HepG2 (cell line): ENCODE data around the gene DPM2. TPM values are rescaled to one million over a fixed set of nuclear protein-coding genes. Genes with fewer than 3 reads are reported as not detected.

Experiments used
- CAMTA2 ChIP-seq: sonication (generic); formaldehyde crosslinking; IDR thresholded peaks from 2 replicates; pipeline ENCODE4 v1.4.0; 2020; ENCODE audit warnings: mild to moderate bottlenecking, missing genetic modification reagents, borderline replicate concordance
- DZIP1 ChIP-seq: sonication (generic); formaldehyde crosslinking; IDR thresholded peaks from 2 replicates; pipeline ENCODE4 v1.5.0; 2020; ENCODE audit warnings: mild to moderate bottlenecking, missing genetic modification reagents
- HNF4G ChIP-seq, 2 experiments: sonication (generic) in 1 of 2; formaldehyde crosslinking in 1 of 2; IDR thresholded peaks; 2 replicates each; pipeline versions ENCODE4 v1.4.0 to v1.6.1; 2011 to 2020; ENCODE audit warnings: borderline replicate concordance in 2 of 2, low read depth in 2 of 2, mild to moderate bottlenecking in 2 of 2, low read length in 1 of 2, missing genetic modification reagents in 1 of 2, moderate library complexity in 1 of 2
- JUN ChIP-seq: sonication (generic); formaldehyde crosslinking; IDR thresholded peaks from 2 replicates; pipeline ENCODE4 v1.4.0; 2020; ENCODE audit warnings: mild to moderate bottlenecking, missing genetic modification reagents
- NFATC3 ChIP-seq: sonication (generic); formaldehyde crosslinking; IDR thresholded peaks from 2 replicates; pipeline ENCODE4 v1.5.1; 2020; ENCODE audit warnings: mild to moderate bottlenecking, missing genetic modification reagents
- NFE2L1 ChIP-seq: sonication (generic); formaldehyde crosslinking; IDR thresholded peaks from 2 replicates; pipeline ENCODE4 v1.4.0; 2020; ENCODE audit warnings: missing genetic modification reagents, mild to moderate bottlenecking, borderline replicate concordance
- PAF1 ChIP-seq: IDR thresholded peaks from 2 replicates; pipeline ENCODE4 v1.6.1; 2016; ENCODE audit warnings: missing genetic modification reagents, missing compliant biosample characterization
- PBX2 ChIP-seq: IDR thresholded peaks from 2 replicates; pipeline ENCODE4 v1.6.1; 2016; ENCODE audit warnings: control low read depth
- SALL1 ChIP-seq: sonication (generic); formaldehyde crosslinking; IDR thresholded peaks from 2 replicates; pipeline ENCODE4 v1.8.0; 2022; ENCODE audit warnings: mild to moderate bottlenecking, missing genetic modification reagents
- SIX1 ChIP-seq: sonication (generic); formaldehyde crosslinking; IDR thresholded peaks from 2 replicates; pipeline ENCODE4 v1.4.0; 2020; ENCODE audit warnings: missing genetic modification reagents, borderline replicate concordance
- SMAD9 ChIP-seq: sonication (generic); formaldehyde crosslinking; IDR thresholded peaks from 2 replicates; pipeline ENCODE4 v1.5.1; 2020; ENCODE audit warnings: mild to moderate bottlenecking, missing genetic modification reagents
- SP1 ChIP-seq, 2 experiments: fragments of 450-650 bp in 1 of 2; sonication (generic) in 1 of 2; formaldehyde crosslinking in 1 of 2; IDR thresholded peaks; 2 replicates each; pipeline versions ENCODE4 v1.4.0 to v1.6.1; 2016 to 2020; ENCODE audit warnings: missing genetic modification reagents in 1 of 2
- STAG1 ChIP-seq: sonication (generic); formaldehyde crosslinking; IDR thresholded peaks from 2 replicates; pipeline ENCODE4 v1.4.0; 2020; ENCODE audit warnings: missing genetic modification reagents
- ZNF10 ChIP-seq: sonication (generic); formaldehyde crosslinking; IDR thresholded peaks from 2 replicates; pipeline ENCODE4 v1.4.0; 2020; ENCODE audit warnings: mild to moderate bottlenecking, low read depth, missing genetic modification reagents, borderline replicate concordance
- ZNF232 ChIP-seq: sonication (generic); formaldehyde crosslinking; IDR thresholded peaks from 2 replicates; pipeline ENCODE4 v1.4.0; 2020; ENCODE audit warnings: missing genetic modification reagents, borderline replicate concordance
- ZNF317 ChIP-seq: sonication (generic); formaldehyde crosslinking; IDR thresholded peaks from 2 replicates; pipeline ENCODE4 v1.5.0; 2020; ENCODE audit warnings: mild to moderate bottlenecking, missing genetic modification reagents
- ZNF382 ChIP-seq: sonication (generic); formaldehyde crosslinking; IDR thresholded peaks from 2 replicates; pipeline ENCODE4 v1.5.0; 2020; ENCODE audit warnings: missing genetic modification reagents, mild to moderate bottlenecking, borderline replicate concordance
- ZNF780A ChIP-seq: sonication (generic); formaldehyde crosslinking; IDR thresholded peaks from 2 replicates; pipeline ENCODE4 v1.8.0; 2022; ENCODE audit warnings: mild to moderate bottlenecking, missing genetic modification reagents, moderate library complexity
- ZSCAN31 ChIP-seq: sonication (generic); formaldehyde crosslinking; IDR thresholded peaks from 2 replicates; pipeline ENCODE4 v1.5.0; 2020; ENCODE audit warnings: low read depth, mild to moderate bottlenecking, missing genetic modification reagents
- polyA plus RNA-seq, 8 experiments: library from polyadenylated mRNA; depleted of rRNA in 3 of 8; stranded (reverse) in 7 of 8; unstranded in 1 of 8; fragments of >200 nt; fragmentation: Illumina TruSeq in 4 of 8; extraction: Trizol in 4 of 8; gene quantifications; 2 replicates each; pipeline versions ENCODE4 v1.2.1 to v1.2.3, GENCODE V29; 2011 to 2016; ENCODE audit warnings: low read depth in 4 of 8, missing spikeins in 1 of 8, mixed read lengths in 1 of 8; ENCODE audit not compliant: insufficient read depth in 1 of 8
- total RNA-seq, 5 experiments: library from RNA; depleted of rRNA; stranded (reverse); fragments of >200 nt; fragmentation: Illumina TruSeq; extraction: Trizol; gene quantifications; 2 replicates each; pipeline ENCODE4 v1.2.3, GENCODE V29; 2016; ENCODE audit warnings: low read depth in 1 of 5

The DPM2 gene
- total and polyA plus RNA-seq, 2 of the 13 experiments (the other 11 are each of a cell fraction or from before 2014, with no cell fraction given) = 24.8 to 35.3 TPM

DNA sequence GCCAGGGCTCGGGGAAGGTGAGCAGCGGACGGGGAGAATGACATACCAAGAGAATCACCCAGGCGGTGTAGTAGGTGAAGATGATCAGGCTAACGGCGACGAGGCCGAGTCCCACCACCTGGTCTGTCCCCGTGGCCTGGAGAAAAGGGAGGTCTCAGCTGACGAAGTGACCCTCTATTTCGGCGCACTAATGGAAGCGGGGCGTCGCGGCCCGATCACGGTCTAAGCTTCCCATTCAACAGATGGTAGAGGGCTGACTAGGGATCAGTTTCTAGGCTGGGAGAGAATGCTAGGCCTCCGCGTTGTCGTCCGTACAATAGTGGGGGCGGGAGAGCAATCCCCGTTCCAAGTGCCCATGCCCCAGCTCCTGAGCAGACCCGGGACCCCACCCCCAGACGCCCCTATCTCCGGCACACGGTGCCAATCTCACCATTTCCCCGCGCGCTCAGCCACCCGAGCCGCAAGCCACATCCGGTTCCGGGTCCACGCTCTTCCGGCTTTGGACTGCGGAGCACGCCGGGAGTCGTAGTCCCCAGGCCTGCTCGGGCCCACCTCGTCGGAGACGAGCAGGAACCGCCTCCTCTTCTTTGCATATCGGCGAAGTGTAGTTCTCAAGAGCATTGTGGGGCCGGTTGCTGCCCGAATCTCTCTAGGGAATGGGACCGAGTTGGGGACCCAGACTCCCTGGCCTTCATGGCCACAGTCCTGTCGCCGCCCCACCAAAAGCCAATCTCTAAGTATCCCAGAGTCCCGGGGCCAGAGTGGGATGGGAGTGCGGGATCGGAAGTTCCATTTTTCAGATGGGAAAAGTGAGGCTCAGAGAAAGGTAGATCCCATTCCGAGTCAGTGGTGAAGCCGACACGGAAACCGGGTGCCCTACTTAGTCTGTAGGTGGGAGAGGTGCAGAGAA is at the start of gene DPM2 (continued):
- TF ChIP-seq ZNF382 (CRISPR knock-in tag) = no peak
- TF ChIP-seq ZNF780A (CRISPR knock-in tag) = no peak
- peak; percentile 60 for TF ChIP-seq ZSCAN31 (CRISPR knock-in tag)
- no peak for TF ChIP-seq PBX2 (CRISPR knock-in tag)
- TF ChIP-seq JUN = no peak
- TF ChIP-seq CAMTA2 (CRISPR knock-in tag) = no peak; the same call in 1 of the 2 replicates
- 0 out of 2 replicates have a peak, but pooled peaks have one; percentile 19 for TF ChIP-seq ZNF232 (CRISPR knock-in tag)
- no peak for TF ChIP-seq SIX1
- TF ChIP-seq PAF1 (CRISPR knock-in tag) = peak; percentile 23; the same call in 1 of the 2 replicates
- TF ChIP-seq ZNF317 = no peak
- TF ChIP-seq STAG1 = no peak
- TF ChIP-seq NFE2L1 = no peak
- TF ChIP-seq SALL1 (CRISPR knock-in tag) = peak; percentile 52; the same call in 1 of the 2 replicates
- TF ChIP-seq SP1 (IDR thresholded peaks at IDR 0.05) = no peak
- TF ChIP-seq SP1 (CRISPR knock-in tag; IDR thresholded peaks at IDR 0.05) = peak; percentile 40; the same call in 1 of the 2 replicates
- TF ChIP-seq ZNF10 (CRISPR knock-in tag) = no peak
- TF ChIP-seq DZIP1 = no peak
- TF ChIP-seq NFATC3 (CRISPR knock-in tag) = peak; percentile 29; the same call in 1 of the 2 replicates
- no peak for TF ChIP-seq HNF4G (IDR thresholded peaks at IDR 0.05; ENCODE audit: borderline replicate concordance, low read depth, low read length)
- TF ChIP-seq HNF4G (CRISPR knock-in tag; IDR thresholded peaks at IDR 0.05; ENCODE audit: borderline replicate concordance, low read depth) = peak; percentile 14; the same call in 1 of the 2 replicates
- TF ChIP-seq SMAD9 (CRISPR knock-in tag) = no peak
